ENCODE data around the gene STK40. TPM values are rescaled to one million over a fixed set of nuclear protein-coding genes. Genes with fewer than 3 reads are reported as not detected.
A peak's percentile ranks its signal among the peaks of the same experiment; 100 is the strongest.

STK40 gene
- total and polyA plus RNA-seq, 2 experiments from 2014 or later, result 8.1 to 20.2 TPM

- no peak for TF ChIP-seq ZNF462 (CRISPR knock-in tag; IDR thresholded peaks at IDR 0.05)
These were observed 82.5 kb downstream of the STK40 start (continued) for GRCh38 chr1:36303244-36303643.

GRCh38 chr1:36301220-36301619, 84.5 kb downstream of the STK40 start:
- Histone ChIP-seq H3K79me2 (replicated peaks; ENCODE audit: insufficient read depth) (0 out of 2 replicates have a peak, but pooled peaks cover 4% of the 10 kb centered on the region), H3K4me2 (no peak overlapping the region), H3F3A (replicated peaks; ENCODE audit: low read depth) (peaks cover 14% of the 10 kb centered on the region), H3K9me2 (ENCODE audit: insufficient read depth) (no peaks in the 10 kb centered on the region), H4K20me1 (replicated peaks; ENCODE audit: insufficient read depth) (peaks cover 6% of the 10 kb centered on the region; the same call in 1 of the 2 replicates), H3K27me3 (ENCODE audit: insufficient read depth) (no peaks in the 10 kb centered on the region), H3K4me3 (no peak overlapping the region), H3K4me1 (ENCODE audit: insufficient read depth) (peaks cover 8% of the 10 kb centered on the region), H2AFZ (no peak overlapping the region), H3K27ac (ENCODE audit: low read depth) (no peak overlapping the region), H3K36me3 (ENCODE audit: insufficient read depth) (peaks cover 45% of the 10 kb centered on the region)
- Mint-ChIP-seq H3K36me3 (ENCODE audit: low read depth) (peaks cover 84% of the 10 kb centered on the region), H3K27ac (0 out of 2 replicates have a peak overlapping the region, but pooled peaks have one; percentile 30), H3K27me3 (ENCODE audit: insufficient read depth, low read depth, poor library complexity) (peaks cover 12% of the 10 kb centered on the region), H3K4me1 (peaks cover 10% of the 10 kb centered on the region), H3K9me3 (no peaks in the 10 kb centered on the region), H3K4me3 (no peak overlapping the region)
- DNase-seq (ENCODE audit: low spot score) (no peak), ATAC-seq (no peak)
- TF ChIP-seq NANOG (IDR thresholded peaks at IDR 0.05; ENCODE audit: borderline replicate concordance) (no peak), EZH2 (IDR thresholded peaks at IDR 0.05; ENCODE audit: low read depth, unreplicated experiment) (no peak), CTCF (conservative IDR thresholded peaks at IDR 0.05; ENCODE audit: low read depth in 2 of 2) (no peak), POLR2AphosphoS5 (IDR thresholded peaks at IDR 0.05; ENCODE audit: low read depth) (no peak), ZNF114 (CRISPR knock-in tag; IDR thresholded peaks at IDR 0.05) (no peak), ZNF462 (CRISPR knock-in tag; IDR thresholded peaks at IDR 0.05) (no peak), EZH2phosphoT487 (IDR thresholded peaks at IDR 0.05; ENCODE audit: unreplicated experiment) (no peak)
